Psoas muscle (tissue), 8 donors: Measurements from ENCODE around the gene AADACL4. TPM values are rescaled to one million over a fixed set of nuclear protein-coding genes. Genes with fewer than 3 reads are reported as not detected.

Experiments used
- ATAC-seq, 4 donors: fragments of 200-7000 bp; cut with Tn5 transposase; one replicate each; pipeline ENCODE4 v1.9.1; 2020; ENCODE audit warnings: moderate library complexity in 3 of 4, mild to moderate bottlenecking in 2 of 4
- DNase-seq, 2 donors: peaks; one replicate each; pipeline ENCODE4 v3.0.0-alpha.2; 2020
- H3K27ac ChIP-seq: fragments of 200-600 bp; one replicate; pipeline ENCODE4 v1.8.0; 2022
- H3K27me3 ChIP-seq, 3 donors: fragments of 200-600 bp in 1 of 3; one replicate each; pipeline versions ENCODE4 v1.6.1 to v1.8.0; 2013 to 2022; ENCODE audit warnings: low read length in 2 of 3, mild to moderate bottlenecking in 2 of 3, moderate library complexity in 1 of 3; ENCODE audit not compliant: insufficient read depth in 3 of 3
- H3K36me3 ChIP-seq, 2 donors: fragments of 200-600 bp in 1 of 2; one replicate each; pipeline versions ENCODE4 v1.6.1 to v1.8.0; 2013 to 2022; ENCODE audit warnings: low read depth in 1 of 2, mild to moderate bottlenecking in 1 of 2, moderate library complexity in 1 of 2; ENCODE audit not compliant: insufficient read depth in 1 of 2
- H3K4me1 ChIP-seq: fragments of 200-600 bp; one replicate; pipeline ENCODE4 v1.8.0; 2022
- H3K4me3 ChIP-seq: fragments of 200-600 bp; one replicate; pipeline ENCODE4 v1.8.0; 2022; ENCODE audit warnings: mild to moderate bottlenecking
- H3K9me3 ChIP-seq: fragments of 200-600 bp; one replicate; pipeline ENCODE4 v1.8.0; 2022
- WGBS, 3 donors: extraction: QIAGEN DNeasy Blood & Tissue Kit; methylation state at CpG; one replicate each; pipeline versions ENCODE4 v1.1.6 to v1.1.7; 2013; 5-methylcytosine and 5-hydroxymethylcytosine counted together
- intact Hi-C, 2 donors: fragments of 100-400 bp; cut with DNase I; formaldehyde crosslinking; loops; one replicate each; pipeline versions ENCODE4 v1.11.0 to v1.14.2; 2022
- polyA plus RNA-seq, 3 donors: library from polyadenylated mRNA; stranded (reverse); fragments of 200-250 nt; gene quantifications; one replicate each; pipeline ENCODE4 v1.2.3, GENCODE V29; 2013
- total RNA-seq, 4 donors: library from RNA; stranded (reverse); fragmentation: NEBNext Ultra II Directional in 2 of 4; extraction: Animal tissue kit (Norgen Biotek cat#: 25700) in 2 of 4; gene quantifications; one replicate each; pipeline versions ENCODE4 v1.2.1 to v1.2.4, GENCODE V29; 2021 to 2023
- TF ChIP-seq, protein P1 (sequence below): fragments of 200-600 bp; IDR thresholded peaks from one replicate; pipeline ENCODE4 v1.8.0; 2022; ENCODE audit warnings: antibody characterized with exemption
- donor health status: healthy with polysubstance abuse.
- donor health status: DM: no; HTN: no; CAD: no; lungs with moderate emphysema.
- donor health status: Bipolar disorder and iron deficiency.
- donor health status: healthy.
- donor health status: DM: yes; HTN: yes; CAD: no.
- donor health status: DM: no; HTN: no; CAD: no.
- donor health status: DM: no; HTN: no; CAD: no.
- donor health status: DM: yes; HTN: yes; CAD: no.

The AADACL4 gene
- total and polyA plus RNA-seq, 7 donors: not detected

DNA sequence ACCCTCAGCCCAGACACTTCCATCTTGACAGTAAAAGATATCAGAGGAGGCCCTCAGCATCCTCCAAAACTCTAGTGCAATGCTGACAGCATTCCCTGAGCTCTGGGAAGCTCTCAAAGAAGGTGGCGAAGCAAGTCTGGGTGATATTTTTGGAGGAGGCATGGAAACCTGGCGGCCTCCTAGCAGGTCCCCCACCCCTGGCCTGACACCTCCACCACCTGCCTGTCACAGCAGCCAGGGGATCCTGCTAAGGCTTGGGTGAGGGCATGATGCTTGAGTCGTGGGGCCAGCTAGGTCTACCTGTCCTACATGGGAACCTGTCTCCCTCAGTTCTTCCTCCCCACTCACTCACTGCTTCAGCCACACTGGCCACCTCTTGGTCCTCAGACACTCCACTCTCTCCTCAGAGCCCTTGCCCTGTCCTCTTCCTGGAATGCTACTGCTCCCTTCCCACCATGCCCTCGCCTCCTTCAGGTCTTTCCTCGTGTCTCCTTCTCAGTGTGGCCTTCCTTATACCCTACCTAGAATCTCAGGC, 34.3 kb upstream of the AADACL4 start:
- peak overlapping the region; percentile 41 for H3K27ac ChIP-seq
- H3K9me3 ChIP-seq: no peaks in the 10 kb centered on the region
- TF ChIP-seq, protein P1, sequence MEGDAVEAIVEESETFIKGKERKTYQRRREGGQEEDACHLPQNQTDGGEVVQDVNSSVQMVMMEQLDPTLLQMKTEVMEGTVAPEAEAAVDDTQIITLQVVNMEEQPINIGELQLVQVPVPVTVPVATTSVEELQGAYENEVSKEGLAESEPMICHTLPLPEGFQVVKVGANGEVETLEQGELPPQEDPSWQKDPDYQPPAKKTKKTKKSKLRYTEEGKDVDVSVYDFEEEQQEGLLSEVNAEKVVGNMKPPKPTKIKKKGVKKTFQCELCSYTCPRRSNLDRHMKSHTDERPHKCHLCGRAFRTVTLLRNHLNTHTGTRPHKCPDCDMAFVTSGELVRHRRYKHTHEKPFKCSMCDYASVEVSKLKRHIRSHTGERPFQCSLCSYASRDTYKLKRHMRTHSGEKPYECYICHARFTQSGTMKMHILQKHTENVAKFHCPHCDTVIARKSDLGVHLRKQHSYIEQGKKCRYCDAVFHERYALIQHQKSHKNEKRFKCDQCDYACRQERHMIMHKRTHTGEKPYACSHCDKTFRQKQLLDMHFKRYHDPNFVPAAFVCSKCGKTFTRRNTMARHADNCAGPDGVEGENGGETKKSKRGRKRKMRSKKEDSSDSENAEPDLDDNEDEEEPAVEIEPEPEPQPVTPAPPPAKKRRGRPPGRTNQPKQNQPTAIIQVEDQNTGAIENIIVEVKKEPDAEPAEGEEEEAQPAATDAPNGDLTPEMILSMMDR: no peak
- no peak overlapping the region for H3K4me3 ChIP-seq
- no peaks in the 10 kb centered on the region for H3K27me3 ChIP-seq
- intact Hi-C loops: loop anchor here in 1 of 2 donors (5.0 kb wide), 1 partner anchor 1392 kb away; no protein-coding TSS in a partner anchor
- H3K36me3 ChIP-seq: peaks cover 0 to 41% of the 10 kb centered on the region in 2 donors
- no peak for ATAC-seq
- peaks cover 22% of the 10 kb centered on the region for H3K4me1 ChIP-seq
- WGBS, 3 donors: 71 to 87% (median 77%) methylated on average over 5 of the region's 5 CpGs
- DNase-seq: peak in 1 of 2 donors; percentile 30

DNA sequence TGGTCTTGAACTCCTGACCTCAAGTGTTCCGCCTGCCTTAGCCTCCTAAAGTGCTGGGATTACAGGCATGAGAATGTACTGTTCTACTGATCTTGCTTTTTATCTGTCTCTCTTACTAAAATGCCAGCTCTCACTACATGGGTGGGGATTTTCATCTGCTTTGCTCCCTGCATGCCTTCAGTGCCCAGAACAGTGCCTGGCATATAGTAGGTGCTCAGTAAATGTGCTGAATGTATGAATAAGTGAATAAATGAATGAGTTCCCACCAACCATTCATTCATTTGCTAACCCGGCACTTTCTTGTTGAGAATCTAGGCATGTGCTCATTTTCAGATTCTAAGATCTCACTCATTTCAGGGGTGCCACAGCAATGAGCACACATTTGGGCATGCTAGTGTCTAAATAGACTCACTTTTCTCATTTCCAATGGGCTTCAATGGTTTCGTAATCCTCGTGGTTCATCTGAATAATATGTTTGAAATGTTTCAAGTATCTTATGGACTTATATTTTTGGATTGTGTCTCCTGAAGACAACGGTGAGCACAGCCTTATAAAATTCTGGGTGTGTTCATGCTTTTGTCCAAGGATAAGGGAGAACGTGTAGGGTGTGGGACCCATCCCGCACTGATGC, 33.5 kb upstream of the AADACL4 start:
- ATAC-seq: no peak
- no peaks in the 10 kb centered on the region for H3K9me3 ChIP-seq
- H3K36me3 ChIP-seq: peaks cover 0 to 41% of the 10 kb centered on the region in 2 donors
- no peak for DNase-seq
- peaks cover 21% of the 10 kb centered on the region for H3K4me1 ChIP-seq
- TF ChIP-seq, protein P1: no peak
- H3K27me3 ChIP-seq: no peaks in the 10 kb centered on the region
- no peak overlapping the region for H3K4me3 ChIP-seq
- 90 to 95% (median 90%) methylated on average over 7 of the region's 7 CpGs for WGBS, 3 donors
- peak overlapping the region; percentile 41 for H3K27ac ChIP-seq
- intact Hi-C loops: loop anchor here in 1 of 2 donors (5.0 kb wide), 1 partner anchor 1393 kb away; no protein-coding TSS in a partner anchor

DNA sequence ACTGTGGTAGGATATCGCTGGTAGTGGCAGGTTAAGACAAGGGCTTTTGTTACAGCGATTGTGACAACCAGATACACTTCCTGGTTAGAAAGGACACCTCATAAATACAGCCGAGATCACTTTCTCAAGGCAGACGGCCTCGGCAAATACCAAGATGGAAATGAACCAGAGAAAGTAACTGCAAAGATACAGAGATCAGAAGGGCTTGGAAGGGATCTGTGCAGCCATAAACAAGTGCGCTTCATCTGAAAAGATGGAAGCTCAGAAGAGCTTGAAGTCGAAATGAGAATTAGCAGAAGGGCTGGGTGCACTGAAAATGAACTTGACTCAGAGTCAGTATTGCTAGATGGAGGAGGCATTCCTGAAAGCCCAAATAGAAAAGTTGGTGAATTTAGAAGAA, 32.9 kb upstream of the AADACL4 start:
- H3K27ac ChIP-seq: no peak overlapping the region
- no peak for DNase-seq
- H3K9me3 ChIP-seq: no peaks in the 10 kb centered on the region
- H3K27me3 ChIP-seq: no peaks in the 10 kb centered on the region
- peaks cover 19% of the 10 kb centered on the region for H3K4me1 ChIP-seq
- H3K4me3 ChIP-seq: no peak overlapping the region
- peaks cover 0 to 41% of the 10 kb centered on the region in 2 donors for H3K36me3 ChIP-seq
- WGBS, 3 donors: 84 to 88% (median 88%) methylated on average over 7 of the region's 7 CpGs
- no peak for ATAC-seq
- intact Hi-C loops: loop anchor here in 1 of 2 donors (5.0 kb wide), 1 partner anchor 1394 kb away; no protein-coding TSS in a partner anchor
- TF ChIP-seq, protein P1: no peak

DNA sequence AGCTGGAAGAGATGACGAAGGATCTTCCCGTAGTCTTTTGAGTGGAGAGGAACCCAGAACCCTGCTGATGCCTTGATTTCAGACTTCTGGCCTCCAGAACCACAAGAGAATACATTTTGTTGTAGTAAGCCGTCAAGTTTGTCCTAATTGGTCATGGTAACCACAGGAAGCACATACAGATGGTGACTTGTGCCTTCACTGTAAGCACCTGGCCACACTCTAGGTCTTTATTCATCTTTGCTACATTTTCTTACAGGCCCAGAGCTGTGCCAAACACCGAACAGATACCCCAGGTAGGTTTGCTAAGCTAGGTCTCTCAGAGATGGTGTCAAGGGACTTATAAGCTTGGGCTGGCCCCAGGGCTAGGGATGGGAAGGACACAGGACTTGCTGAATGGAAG, 30.7 kb upstream of the AADACL4 start:
- ATAC-seq: no peak
- H3K4me1 ChIP-seq: peaks cover 19% of the 10 kb centered on the region
- H3K27me3 ChIP-seq: no peaks in the 10 kb centered on the region
- peak overlapping the region; percentile 25 for H3K27ac ChIP-seq
- TF ChIP-seq, protein P1: no peak
- no peaks in the 10 kb centered on the region for H3K9me3 ChIP-seq
- peaks cover 0 to 33% of the 10 kb centered on the region in 2 donors for H3K36me3 ChIP-seq
- intact Hi-C loops: loop anchor here in 1 of 2 donors (5.0 kb wide), 1 partner anchor 1396 kb away; no protein-coding TSS in a partner anchor
- WGBS, 3 donors: 89 to 91% (median 90%) methylated on average over 4 of the region's 4 CpGs
- H3K4me3 ChIP-seq: no peak overlapping the region
- peak in 1 of 2 donors; percentile 22 for DNase-seq
